Breast epithelium (tissue), 3 donors: ENCODE results near the gene AEBP1.

ENCODE experiments used
- POLR2A ChIP-seq: fragments of 450-650 bp; IDR thresholded peaks from one replicate; pipeline ENCODE4 v1.6.1; 2016; ENCODE audit warnings: antibody characterized with exemption, mild to moderate bottlenecking, moderate library complexity
- POLR2AphosphoS5 ChIP-seq, 3 donors: sonication (generic); formaldehyde crosslinking; IDR thresholded peaks; one replicate each; pipeline ENCODE4 v1.6.1; 2017; ENCODE audit warnings: antibody characterized with exemption in 3 of 3
- TF ChIP-seq, protein P1 (sequence below), 3 donors: fragments of 450-650 bp; IDR thresholded peaks; one replicate each; pipeline ENCODE4 v1.5.1; 2016 to 2017; ENCODE audit warnings: antibody characterized with exemption in 3 of 3, mild to moderate bottlenecking in 3 of 3, moderate library complexity in 3 of 3

DNA sequence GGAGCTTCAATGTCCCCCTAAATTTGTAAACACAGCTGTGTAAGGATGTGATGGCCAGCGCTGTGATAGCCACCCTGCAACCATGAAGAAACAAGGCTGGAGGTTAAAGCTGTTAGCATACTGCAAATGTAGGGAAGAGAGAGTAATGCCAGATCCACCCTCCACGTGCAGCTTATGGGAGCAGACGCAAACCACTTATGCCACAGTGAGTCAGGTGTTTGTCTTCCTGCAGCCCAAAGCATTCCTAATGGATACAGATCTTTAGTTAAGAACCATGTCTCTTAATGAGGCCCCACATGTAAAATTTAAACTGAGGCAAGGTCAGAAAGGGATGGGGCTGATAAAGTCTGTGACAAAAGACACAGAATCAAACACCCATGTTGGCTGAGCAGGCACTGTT lies 50.6 kb downstream of the AEBP1 start:
- TF ChIP-seq, protein P1, sequence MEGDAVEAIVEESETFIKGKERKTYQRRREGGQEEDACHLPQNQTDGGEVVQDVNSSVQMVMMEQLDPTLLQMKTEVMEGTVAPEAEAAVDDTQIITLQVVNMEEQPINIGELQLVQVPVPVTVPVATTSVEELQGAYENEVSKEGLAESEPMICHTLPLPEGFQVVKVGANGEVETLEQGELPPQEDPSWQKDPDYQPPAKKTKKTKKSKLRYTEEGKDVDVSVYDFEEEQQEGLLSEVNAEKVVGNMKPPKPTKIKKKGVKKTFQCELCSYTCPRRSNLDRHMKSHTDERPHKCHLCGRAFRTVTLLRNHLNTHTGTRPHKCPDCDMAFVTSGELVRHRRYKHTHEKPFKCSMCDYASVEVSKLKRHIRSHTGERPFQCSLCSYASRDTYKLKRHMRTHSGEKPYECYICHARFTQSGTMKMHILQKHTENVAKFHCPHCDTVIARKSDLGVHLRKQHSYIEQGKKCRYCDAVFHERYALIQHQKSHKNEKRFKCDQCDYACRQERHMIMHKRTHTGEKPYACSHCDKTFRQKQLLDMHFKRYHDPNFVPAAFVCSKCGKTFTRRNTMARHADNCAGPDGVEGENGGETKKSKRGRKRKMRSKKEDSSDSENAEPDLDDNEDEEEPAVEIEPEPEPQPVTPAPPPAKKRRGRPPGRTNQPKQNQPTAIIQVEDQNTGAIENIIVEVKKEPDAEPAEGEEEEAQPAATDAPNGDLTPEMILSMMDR (IDR thresholded peaks at IDR 0.05) = no peak
- TF ChIP-seq POLR2A (no peak), POLR2AphosphoS5 (IDR thresholded peaks at IDR 0.05) (no peak)
